Measurements from ENCODE around the gene MAP7. TPM values are rescaled to one million over a fixed set of nuclear protein-coding genes. Genes with fewer than 3 reads are reported as not detected.

Gene MAP7
- total RNA-seq, 2 experiments from 2014 or later = 0.45 to 0.49 TPM

- Histone ChIP-seq H3K4me1 (ENCODE audit: insufficient read depth, low read length) (peaks cover 14% of the 10 kb centered on the region), H3K9me3 (ENCODE audit: control insufficient read depth in 1 of 2, insufficient read depth in 1 of 2, low read length in 2 of 2) (no peaks in the 10 kb centered on the region), H3K4me3 (ENCODE audit: low read length) (no peak overlapping the region), H3K36me3 (ENCODE audit: insufficient read depth, low read length) (no peaks in the 10 kb centered on the region), H3K27me3 (ENCODE audit: control insufficient read depth in 1 of 2, insufficient read depth in 2 of 2, low read length in 2 of 2) (no peaks in the 10 kb centered on the region), H3K27ac (ENCODE audit: low read depth in 1 of 2, low read length in 2 of 2) (no peak overlapping the region)
- H3K36me3 Mint-ChIP-seq (ENCODE audit: low read depth) = no peaks in the 10 kb centered on the region
- H3K9me3 Mint-ChIP-seq = no peaks in the 10 kb centered on the region
- TF ChIP-seq CTCF (IDR thresholded peaks at IDR 0.05) = no peak
- no peak for DNase-seq
- intact Hi-C loops (cut with DNase I, micrococcal nuclease) = no loop called here
- peaks cover 3% of the 10 kb centered on the region for H3K27me3 Mint-ChIP-seq
- H3K4me3 Mint-ChIP-seq = peak overlapping the region; percentile 76
- ChIA-PET CTCF (interaction anchor here (0.7 to 1.0 kb wide), 2 partner anchors 13 to 19 kb away, joined by 3 read pairs; no protein-coding TSS in a partner anchor), POLR2A (interaction anchor here (1.0 kb wide), 1 partner anchor 68 kb away, joined by 4 read pairs; no protein-coding TSS in a partner anchor)
- H3K27ac Mint-ChIP-seq = no peak overlapping the region
- ATAC-seq (ENCODE audit: poor library complexity) = no peak
- H3K4me1 Mint-ChIP-seq (ENCODE audit: low read depth) = peaks cover 22% of the 10 kb centered on the region
These were observed 24.5 kb downstream of the MAP7 start for GRCh38 chr6:136525586-136526195.

- H3K36me3 Mint-ChIP-seq (ENCODE audit: low read depth) = no peaks in the 10 kb centered on the region
- H3K27ac Mint-ChIP-seq = no peak overlapping the region
- Histone ChIP-seq H3K27ac (ENCODE audit: low read depth in 1 of 2, low read length in 2 of 2) (no peak overlapping the region), H3K27me3 (ENCODE audit: control insufficient read depth in 1 of 2, insufficient read depth in 2 of 2, low read length in 2 of 2) (no peaks in the 10 kb centered on the region), H3K9me3 (ENCODE audit: control insufficient read depth in 1 of 2, insufficient read depth in 1 of 2, low read length in 2 of 2) (no peaks in the 10 kb centered on the region), H3K4me1 (ENCODE audit: insufficient read depth, low read length) (peaks cover 14% of the 10 kb centered on the region), H3K36me3 (ENCODE audit: insufficient read depth, low read length) (no peaks in the 10 kb centered on the region), H3K4me3 (ENCODE audit: low read length) (no peak overlapping the region)
- no peak for TF ChIP-seq CTCF (IDR thresholded peaks at IDR 0.05)
- DNase-seq (no peak), ATAC-seq (ENCODE audit: poor library complexity) (no peak)
- POLR2A ChIA-PET = no interaction called here
- H3K4me1 Mint-ChIP-seq (ENCODE audit: low read depth) = peaks cover 22% of the 10 kb centered on the region
- H3K4me3 Mint-ChIP-seq = no peak overlapping the region
- CTCF ChIA-PET = no interaction called here
- intact Hi-C loops (cut with DNase I, micrococcal nuclease) = no loop called here
- H3K9me3 Mint-ChIP-seq = no peaks in the 10 kb centered on the region
- peaks cover 3% of the 10 kb centered on the region for H3K27me3 Mint-ChIP-seq
These were observed 25.2 kb downstream of the MAP7 start for GRCh38 chr6:136524936-136525413.

- Mint-ChIP-seq H3K9me3 (no peaks in the 10 kb centered on the region), H3K27ac (no peak overlapping the region), H3K4me3 (no peak overlapping the region), H3K27me3 (peaks cover 3% of the 10 kb centered on the region), H3K36me3 (ENCODE audit: low read depth) (no peaks in the 10 kb centered on the region), H3K4me1 (ENCODE audit: low read depth) (peaks cover 22% of the 10 kb centered on the region)
- Histone ChIP-seq H3K4me1 (ENCODE audit: insufficient read depth, low read length) (peaks cover 14% of the 10 kb centered on the region), H3K27me3 (ENCODE audit: control insufficient read depth in 1 of 2, insufficient read depth in 2 of 2, low read length in 2 of 2) (no peaks in the 10 kb centered on the region), H3K9me3 (ENCODE audit: control insufficient read depth in 1 of 2, insufficient read depth in 1 of 2, low read length in 2 of 2) (no peaks in the 10 kb centered on the region), H3K36me3 (ENCODE audit: insufficient read depth, low read length) (no peaks in the 10 kb centered on the region), H3K4me3 (ENCODE audit: low read length) (no peak overlapping the region), H3K27ac (ENCODE audit: low read depth in 1 of 2, low read length in 2 of 2) (no peak overlapping the region)
- TF ChIP-seq CTCF (IDR thresholded peaks at IDR 0.05) = no peak
- intact Hi-C loops (cut with DNase I, micrococcal nuclease) = no loop called here
- no peak for DNase-seq
- ChIA-PET CTCF (no interaction called here), POLR2A (no interaction called here)
- ATAC-seq (ENCODE audit: poor library complexity) = no peak
These were observed 25.8 kb downstream of the MAP7 start for GRCh38 chr6:136524339-136524935.

Measured in CD4-positive, alpha-beta T cell (primary cell).